ENCODE measurements around the gene ATP6V1E1.

- TF ChIP-seq CTCF (IDR thresholded peaks at IDR 0.05) (no peak), POLR2A (IDR thresholded peaks at IDR 0.05) (no peak)
Measured at GRCh38 chr22:17606496-17606895, 22.1 kb downstream of the ATP6V1E1 start.

Measured in thyroid gland (tissue), 4 donors.